SU-DHL-6 (cell line): Measurements from ENCODE around the gene HSD17B13.

Source experiments
- EZH2phosphoT487 ChIP-seq: fragments of 200-600 bp; sonication (generic), shearing (Covaris generic); conservative IDR thresholded peaks from 2 replicates; pipeline ENCODE4 v1.6.1; 2018; ENCODE audit warnings: mild to moderate bottlenecking, antibody characterized with exemption, low read length, moderate library complexity, mixed read lengths
- TF ChIP-seq, protein P1 (sequence below): fragments of 200-600 bp; sonication (generic); IDR thresholded peaks from one replicate; pipeline ENCODE4 v1.5.1; 2017; ENCODE audit warnings: antibody characterized with exemption, mild to moderate bottlenecking, low read length, moderate library complexity; ENCODE audit not compliant: insufficient read depth, poor library complexity, severe bottlenecking

DNA sequence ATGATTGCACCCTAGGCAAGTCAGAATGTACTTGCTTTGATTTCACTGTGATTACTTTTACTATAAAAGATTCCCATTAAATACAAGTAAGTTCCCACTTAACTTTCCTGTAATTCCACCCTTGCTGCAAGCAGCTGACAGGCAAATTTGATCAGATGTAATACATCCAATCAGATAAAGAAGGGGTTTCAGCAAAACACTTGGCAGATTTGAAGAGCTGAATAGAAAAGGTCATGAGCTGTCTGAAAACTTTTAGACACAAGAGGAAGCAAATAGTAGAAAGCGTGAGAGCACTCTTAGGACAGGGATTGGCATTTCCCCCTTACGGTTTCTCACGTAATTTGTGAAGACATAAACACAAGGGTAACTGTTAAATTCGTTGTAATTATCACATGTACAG lies 22.8 kb downstream of the HSD17B13 start:
- TF ChIP-seq, protein P1, sequence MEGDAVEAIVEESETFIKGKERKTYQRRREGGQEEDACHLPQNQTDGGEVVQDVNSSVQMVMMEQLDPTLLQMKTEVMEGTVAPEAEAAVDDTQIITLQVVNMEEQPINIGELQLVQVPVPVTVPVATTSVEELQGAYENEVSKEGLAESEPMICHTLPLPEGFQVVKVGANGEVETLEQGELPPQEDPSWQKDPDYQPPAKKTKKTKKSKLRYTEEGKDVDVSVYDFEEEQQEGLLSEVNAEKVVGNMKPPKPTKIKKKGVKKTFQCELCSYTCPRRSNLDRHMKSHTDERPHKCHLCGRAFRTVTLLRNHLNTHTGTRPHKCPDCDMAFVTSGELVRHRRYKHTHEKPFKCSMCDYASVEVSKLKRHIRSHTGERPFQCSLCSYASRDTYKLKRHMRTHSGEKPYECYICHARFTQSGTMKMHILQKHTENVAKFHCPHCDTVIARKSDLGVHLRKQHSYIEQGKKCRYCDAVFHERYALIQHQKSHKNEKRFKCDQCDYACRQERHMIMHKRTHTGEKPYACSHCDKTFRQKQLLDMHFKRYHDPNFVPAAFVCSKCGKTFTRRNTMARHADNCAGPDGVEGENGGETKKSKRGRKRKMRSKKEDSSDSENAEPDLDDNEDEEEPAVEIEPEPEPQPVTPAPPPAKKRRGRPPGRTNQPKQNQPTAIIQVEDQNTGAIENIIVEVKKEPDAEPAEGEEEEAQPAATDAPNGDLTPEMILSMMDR = no peak
- no peak for TF ChIP-seq EZH2phosphoT487
